CD4-positive, alpha-beta T cell treated with Interleukin-15 for 4 hours (primary cell): ENCODE measurements around the gene CCDC28A.
"Not testable (repeated sequence)": the region's sequence is repeated elsewhere in the genome, so short reads cannot be mapped to it uniquely, and the experiment has no call there.

Experiments
- DNase-seq: peaks from one replicate; pipeline ENCODE4 v3.0.0-alpha.2; 2020; ENCODE audit warnings: low spot score

Gene CCDC28A

GRCh38 chr6:138773177-138774091 lies at the start of gene CCDC28A:
TSS of gene CCDC28A (plus strand) at chr6:138773769. CDS start at chr6:138776121, 2,352 bp downstream.
- DNase-seq: peak; percentile 90

- DNase-seq: no peak
Observed at GRCh38 chr6:138724015-138724414, 49.6 kb upstream of the CCDC28A start.

GRCh38 chr6:138726066-138726756 lies 47.4 kb upstream of the CCDC28A start:
- no peak for DNase-seq

- no peak for DNase-seq
Observed at GRCh38 chr6:138726757-138727097, 46.8 kb upstream of the CCDC28A start.

GRCh38 chr6:138727182-138727581 lies 46.4 kb upstream of the CCDC28A start:
- no peak for DNase-seq

- no peak for DNase-seq
Observed at GRCh38 chr6:138728662-138729061, 44.9 kb upstream of the CCDC28A start.

- DNase-seq: not testable (repeated sequence)
Observed at GRCh38 chr6:138730037-138730436, 43.5 kb upstream of the CCDC28A start.

- DNase-seq: no peak
Observed at GRCh38 chr6:138734585-138734984, 39.0 kb upstream of the CCDC28A start.

- no peak for DNase-seq
Observed at GRCh38 chr6:138736640-138737039, 36.9 kb upstream of the CCDC28A start.

GRCh38 chr6:138752017-138752416 lies 21.6 kb upstream of the CCDC28A start:
- no peak for DNase-seq

- DNase-seq: no peak
Observed at GRCh38 chr6:138757136-138757535, 16.4 kb upstream of the CCDC28A start.

- peak; percentile 36 for DNase-seq
Observed at GRCh38 chr6:138765896-138766655, 7.5 kb upstream of the CCDC28A start.

GRCh38 chr6:138769102-138769676 lies 4.4 kb upstream of the CCDC28A start:
- DNase-seq: no peak

- DNase-seq: no peak
Observed at GRCh38 chr6:138772596-138773176, 883 bp upstream of the CCDC28A start.

GRCh38 chr6:138774370-138774769 lies 801 bp downstream of the CCDC28A start:
- DNase-seq: no peak

GRCh38 chr6:138776659-138777058 lies 3.1 kb downstream of the CCDC28A start:
- DNase-seq: no peak

GRCh38 chr6:138778331-138778730 lies 4.8 kb downstream of the CCDC28A start:
- no peak for DNase-seq

- DNase-seq: no peak
Observed at GRCh38 chr6:138782243-138782642, 8.7 kb downstream of the CCDC28A start.

- no peak for DNase-seq
Observed at GRCh38 chr6:138785079-138785478, 11.5 kb downstream of the CCDC28A start.

GRCh38 chr6:138785980-138786379 lies 12.4 kb downstream of the CCDC28A start:
- no peak for DNase-seq

GRCh38 chr6:138787138-138787537 lies 13.6 kb downstream of the CCDC28A start:
- DNase-seq: no peak
